H1 (cell line): ENCODE data around the gene EIF3J. TPM values are rescaled to one million over a fixed set of nuclear protein-coding genes. Genes with fewer than 3 reads are reported as not detected.
A peak's percentile ranks its signal among the peaks of the same experiment; 100 is the strongest.

Experiments used
- CTCF ChIA-PET: fragments of 300-600 bp; sonication (Branson Sonifier 250); formaldehyde crosslinking; loops from one replicate; lab custom pipeline; 2021; ENCODE audit not compliant: partially characterized antibody; lab: Charles Lee
- POLR2A ChIA-PET: fragments of 300-600 bp; sonication (Branson Sonifier 250); formaldehyde crosslinking; loops from one replicate; lab custom pipeline; 2021; ENCODE audit warnings: inconsistent platforms; ENCODE audit not compliant: partially characterized antibody; lab: Charles Lee
- DNase-seq, 2 experiments: peaks; one replicate each; pipeline versions ENCODE4 v3.0.0 to v3.0.0-alpha.2; 2010 to 2022; ENCODE audit warnings: low spot score in 2 of 2, low read depth in 1 of 2, mixed read lengths in 1 of 2
- FAIRE-seq: peaks from 2 replicates; lab custom pipeline; 2011; peaks lifted over from hg19 to GRCh38; lab: Jason Lieb, UNC
- H2AFZ ChIP-seq: 2 replicates; pipeline ENCODE4 v1.8.1; 2012; ENCODE audit warnings: low read length, inconsistent platforms
- H2AK5ac ChIP-seq: 2 replicates; pipeline ENCODE4 v1.6.1; 2013; ENCODE audit warnings: low read depth, low read length
- H2BK120ac ChIP-seq: replicated peaks from 2 replicates; pipeline ENCODE3; 2013; ENCODE audit warnings: low read depth, low read length, inconsistent platforms
- H2BK12ac ChIP-seq: 2 replicates; pipeline ENCODE4 v1.6.1; 2013; ENCODE audit warnings: low read depth, low read length
- H2BK15ac ChIP-seq: 2 replicates; pipeline ENCODE4 v1.6.1; 2013; ENCODE audit warnings: low read length
- H2BK20ac ChIP-seq: 2 replicates; pipeline ENCODE4 v1.6.1; 2013; ENCODE audit warnings: low read length
- H2BK5ac ChIP-seq: 2 replicates; pipeline ENCODE4 v1.6.1; 2013; ENCODE audit warnings: low read depth, low read length
- H3K14ac ChIP-seq: 2 replicates; pipeline ENCODE4 v1.6.1; 2013; ENCODE audit warnings: inconsistent platforms; ENCODE audit not compliant: insufficient read length
- H3K18ac ChIP-seq: 2 replicates; pipeline ENCODE4 v1.6.1; 2013; ENCODE audit warnings: low read length; ENCODE audit errors: extremely low read depth
- H3K23ac ChIP-seq: 2 replicates; pipeline ENCODE4 v1.6.1; 2013; ENCODE audit warnings: inconsistent platforms; ENCODE audit not compliant: insufficient read length
- H3K23me2 ChIP-seq: 2 replicates; pipeline ENCODE4 v1.6.1; 2013; ENCODE audit warnings: low read depth, low read length
- H3K27ac ChIP-seq: 2 replicates; pipeline ENCODE4 v1.6.1; 2011; ENCODE audit warnings: low read depth, low read length, inconsistent platforms
- H3K27me3 ChIP-seq, 4 experiments: replicated peaks in 1 of 4; 1 replicate in 1 of 4; 2 replicates in 3 of 4; pipeline versions ENCODE4 v1.6.1 to v1.8.1; 2011 to 2013; ENCODE audit warnings: low read length in 3 of 4, mild to moderate bottlenecking in 3 of 4, inconsistent platforms in 2 of 4, mixed read lengths in 2 of 4, moderate library complexity in 1 of 4; ENCODE audit not compliant: control insufficient read depth in 3 of 4, insufficient read depth in 3 of 4; ENCODE audit errors: extremely low read depth in 1 of 4
- H3K36me3 ChIP-seq, 4 experiments: 2 replicates each; pipeline versions ENCODE4 v1.6.1 to v1.8.1; 2011 to 2013; ENCODE audit warnings: mild to moderate bottlenecking in 4 of 4, low read length in 3 of 4, moderate library complexity in 2 of 4, control low read depth in 1 of 4, inconsistent platforms in 1 of 4; ENCODE audit not compliant: insufficient read depth in 4 of 4, control insufficient read depth in 2 of 4
- H3K4ac ChIP-seq: replicated peaks from 2 replicates; pipeline ENCODE3; 2013; ENCODE audit warnings: low read length, low read depth, mixed read lengths, inconsistent platforms; ENCODE audit not compliant: insufficient read length
- H3K4me1 ChIP-seq, 4 experiments: replicated peaks in 1 of 4; 1 replicate in 1 of 4; 2 replicates in 3 of 4; pipeline versions ENCODE4 v1.6.1 to v1.8.1; 2011 to 2013; ENCODE audit warnings: low read length in 3 of 4, inconsistent platforms in 2 of 4, mixed read lengths in 1 of 4; ENCODE audit not compliant: insufficient read depth in 4 of 4, control insufficient read depth in 3 of 4
- H3K4me2 ChIP-seq, 2 experiments: 2 replicates each; pipeline versions ENCODE4 v1.6.1 to v1.8.1; 2011 to 2013; ENCODE audit warnings: low read depth in 2 of 2, low read length in 2 of 2, control low read depth in 1 of 2, inconsistent platforms in 1 of 2, mild to moderate bottlenecking in 1 of 2; ENCODE audit not compliant: insufficient read depth in 1 of 2
- H3K4me3 ChIP-seq, 4 experiments: fragments of 200-600, 300-600 bp in 1 of 4; sonication (generic), shearing (Covaris generic), sonication (Bioruptor Twin) in 1 of 4; 2 replicates each; pipeline versions ENCODE4 v1.5.1 to v1.8.1; 2011 to 2016; ENCODE audit warnings: low read length in 4 of 4, low read depth in 3 of 4, control low read depth in 2 of 4, inconsistent platforms in 2 of 4, mild to moderate bottlenecking in 2 of 4, mixed read lengths in 1 of 4, moderate library complexity in 1 of 4; ENCODE audit not compliant: insufficient read depth in 2 of 4; ENCODE audit errors: extremely low read depth in 1 of 4
- H3K56ac ChIP-seq: replicated peaks from 2 replicates; pipeline ENCODE3; 2013; ENCODE audit warnings: low read depth, mild to moderate bottlenecking, mixed read lengths, low read length, inconsistent platforms; ENCODE audit not compliant: insufficient read length
- H3K79me1 ChIP-seq: 2 replicates; pipeline ENCODE4 v1.6.1; 2013; ENCODE audit warnings: low read depth, low read length, control low read depth
- H3K79me2 ChIP-seq, 2 experiments: 2 replicates each; pipeline versions ENCODE4 v1.6.1 to v1.8.1; 2012 to 2013; ENCODE audit warnings: low read length in 2 of 2, mild to moderate bottlenecking in 2 of 2, inconsistent platforms in 1 of 2; ENCODE audit not compliant: insufficient read depth in 2 of 2, control insufficient read depth in 1 of 2
- H3K9ac ChIP-seq, 4 experiments: replicated peaks in 1 of 4; 1 replicate in 1 of 4; 2 replicates in 3 of 4; pipeline versions ENCODE4 v1.6.1 to v1.8.1; 2011 to 2013; ENCODE audit warnings: low read depth in 3 of 4, low read length in 3 of 4, control low read depth in 2 of 4, mild to moderate bottlenecking in 2 of 4, moderate library complexity in 2 of 4, inconsistent platforms in 1 of 4; ENCODE audit errors: extremely low read depth in 1 of 4
- H3K9me3 ChIP-seq, 2 experiments: 2 replicates each; pipeline versions ENCODE4 v1.6.1 to v1.8.1; 2012 to 2013; ENCODE audit warnings: mild to moderate bottlenecking in 2 of 2, moderate library complexity in 2 of 2, control low read depth in 1 of 2, inconsistent platforms in 1 of 2, low read depth in 1 of 2, low read length in 1 of 2, mixed read lengths in 1 of 2; ENCODE audit not compliant: insufficient read depth in 2 of 2
- H4K20me1 ChIP-seq, 2 experiments: replicated peaks in 1 of 2; 2 replicates each; pipeline versions ENCODE3 to v1.8.1; 2011 to 2013; ENCODE audit warnings: inconsistent platforms in 2 of 2, low read length in 2 of 2, mild to moderate bottlenecking in 1 of 2; ENCODE audit not compliant: insufficient read depth in 2 of 2, control insufficient read depth in 1 of 2
- H4K5ac ChIP-seq: 2 replicates; pipeline ENCODE4 v1.6.1; 2013; ENCODE audit warnings: low read length, low read depth, mixed read lengths, inconsistent platforms; ENCODE audit not compliant: insufficient read length
- H4K8ac ChIP-seq: 2 replicates; pipeline ENCODE4 v1.8.0; 2013; ENCODE audit warnings: mild to moderate bottlenecking, moderate library complexity, low read length, inconsistent platforms; ENCODE audit not compliant: insufficient read depth; ENCODE audit errors: extremely low read depth
- H4K91ac ChIP-seq: replicated peaks from 2 replicates; pipeline ENCODE3; 2013; ENCODE audit warnings: low read length, mixed read lengths, inconsistent platforms; ENCODE audit not compliant: insufficient read length
- SUZ12 ChIP-seq: fragments of 200-600 bp; sonication (generic); IDR thresholded peaks from 2 replicates; pipeline ENCODE4 v1.6.1; 2012; ENCODE audit warnings: mild to moderate bottlenecking, inconsistent platforms, low read length, moderate library complexity, mixed read lengths
- WGBS, 2 experiments: shearing (Covaris generic) in 1 of 2; methylation state at CpG; one replicate each; pipeline versions ENCODE4 v1.1.6 to v1.1.7; 2013 to 2015; ENCODE audit warnings: low lambda C conversion rate in 2 of 2, mixed read lengths in 2 of 2, inconsistent platforms in 1 of 2, low coverage in 1 of 2, missing lambda C conversion rate in 1 of 2; ENCODE audit not compliant: insufficient replicate concordance in 2 of 2, insufficient coverage in 1 of 2, insufficient read length in 1 of 2; ENCODE audit errors: extremely low coverage in 1 of 2, missing lambda C conversion rate in 1 of 2; 5-methylcytosine and 5-hydroxymethylcytosine counted together
- polyA plus RNA-seq, 7 experiments: library from polyadenylated mRNA; depleted of rRNA in 3 of 7; stranded (reverse) in 5 of 7; unstranded in 2 of 7; fragments of >200 nt in 5 of 7; fragments of 200-250 nt in 2 of 7; gene quantifications; 1 replicate in 5 of 7; 2 replicates in 1 of 7; 4 replicates in 1 of 7; pipeline versions ENCODE4 v1.2.1 to v1.2.3, GENCODE V29; 2011 to 2013; ENCODE audit warnings: missing spikeins in 2 of 7, mixed read lengths in 2 of 7
- total RNA-seq: library from RNA; stranded (reverse); fragmentation: NEBNext Ultra II Directional; extraction: Animal tissue kit (Norgen Biotek cat#: 25700); gene quantifications from 2 replicates; pipeline ENCODE4 v1.2.1, GENCODE V29; 2021

EIF3J gene
- total and polyA plus RNA-seq, 2 of the 8 experiments (the other 6 are each of a cell fraction or from before 2014, with no cell fraction given): 26.8 to 119 TPM

GRCh38 chr15:44598892-44599291 is 61.9 kb downstream of the EIF3J start:
- H2AFZ ChIP-seq: no peak overlapping the region
- CTCF ChIA-PET: interaction anchor here (0.9 to 1.0 kb wide), 2 partner anchors 15 to 79 kb away, joined by 3 read pairs; no protein-coding TSS in a partner anchor
- DNase-seq (no peak), FAIRE-seq (no peak)
- H2BK20ac ChIP-seq: no peak overlapping the region
- peaks cover 8 to 40% (median 16%) of the 10 kb centered on the region in 4 experiments; a peak in 7 of 8 replicates for H3K36me3 ChIP-seq
- H2BK120ac ChIP-seq: no peak overlapping the region
- no peak overlapping the region for H2BK12ac ChIP-seq
- H3K27ac ChIP-seq: no peak overlapping the region
- no peak overlapping the region for H4K8ac ChIP-seq
- H4K5ac ChIP-seq: no peak overlapping the region
- 0 out of 7 replicates have a peak overlapping the region, but pooled peaks of 1 of the 4 experiments have one; percentile 11 for H3K9ac ChIP-seq
- no peaks in the 10 kb centered on the region for H3K79me2 ChIP-seq
- H2BK5ac ChIP-seq: no peak overlapping the region
- WGBS, 2 experiments: 93% methylated on average over 5 of the region's 5 CpGs; no CpG with 5 or more reads in 1 of the 2 experiments
- H3K4me1 ChIP-seq: no peaks in the 10 kb centered on the region
- no peaks in the 10 kb centered on the region for H3K79me1 ChIP-seq
- H4K91ac ChIP-seq: no peak overlapping the region
- H4K20me1 ChIP-seq: no peaks in the 10 kb centered on the region
- POLR2A ChIA-PET: interaction anchor here (1.6 kb wide), 1 partner anchor 9 kb away, joined by 7 read pairs; no protein-coding TSS in a partner anchor
- H3K56ac ChIP-seq: no peak overlapping the region
- H3K14ac ChIP-seq: no peak overlapping the region
- no peak overlapping the region for H3K4me2 ChIP-seq
- no peak for TF ChIP-seq SUZ12
- H3K23me2 ChIP-seq: no peaks in the 10 kb centered on the region
- no peaks in the 10 kb centered on the region for H3K27me3 ChIP-seq
- H3K4ac ChIP-seq: no peak overlapping the region
- no peak overlapping the region for H2AK5ac ChIP-seq
- H3K4me3 ChIP-seq: no peak overlapping the region
- H2BK15ac ChIP-seq: no peak overlapping the region
- H3K9me3 ChIP-seq: no peaks in the 10 kb centered on the region
- no peak overlapping the region for H3K18ac ChIP-seq
- H3K23ac ChIP-seq: no peak overlapping the region
